Activated gamma-delta T cell treated with Interleukin-2 at 50 U/mL for 16 hours (primary cell): ENCODE data around the gene RAB31.

ENCODE experiments used
- DNase-seq: peaks from one replicate; pipeline ENCODE4 v3.0.0-alpha.2; 2020

The RAB31 gene

DNA sequence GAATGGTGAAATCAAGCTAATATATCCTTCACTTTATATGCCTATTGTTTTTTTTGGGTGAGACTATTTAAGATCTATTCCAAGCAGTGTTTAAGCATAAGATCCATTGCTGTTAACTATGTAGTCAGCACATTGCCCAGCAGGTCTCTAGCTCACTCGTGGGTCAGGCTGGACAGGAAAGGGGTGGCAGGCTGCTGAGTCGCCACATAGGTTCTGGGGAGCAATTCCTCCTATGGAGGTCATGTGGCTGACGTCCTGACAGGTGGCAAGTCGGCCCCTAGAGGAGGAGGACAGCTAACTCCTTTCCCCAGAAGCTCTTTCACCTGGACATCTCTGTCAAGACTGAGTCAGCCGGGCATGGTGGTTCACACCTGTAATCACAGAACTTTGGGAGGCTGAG is 13.9 kb upstream of the RAB31 start:
- no peak for DNase-seq

GRCh38 chr18:9694952-9695495 is 13.1 kb upstream of the RAB31 start:
- DNase-seq, result no peak

GRCh38 chr18:9695605-9696004 is 12.5 kb upstream of the RAB31 start:
- no peak for DNase-seq

GRCh38 chr18:9696112-9696511 is 12.0 kb upstream of the RAB31 start:
- DNase-seq, result no peak

GRCh38 chr18:9696701-9697100 is 11.4 kb upstream of the RAB31 start:
- no peak for DNase-seq

- no peak for DNase-seq
These were observed 11.0 kb upstream of the RAB31 start for GRCh38 chr18:9697121-9697520.

DNA sequence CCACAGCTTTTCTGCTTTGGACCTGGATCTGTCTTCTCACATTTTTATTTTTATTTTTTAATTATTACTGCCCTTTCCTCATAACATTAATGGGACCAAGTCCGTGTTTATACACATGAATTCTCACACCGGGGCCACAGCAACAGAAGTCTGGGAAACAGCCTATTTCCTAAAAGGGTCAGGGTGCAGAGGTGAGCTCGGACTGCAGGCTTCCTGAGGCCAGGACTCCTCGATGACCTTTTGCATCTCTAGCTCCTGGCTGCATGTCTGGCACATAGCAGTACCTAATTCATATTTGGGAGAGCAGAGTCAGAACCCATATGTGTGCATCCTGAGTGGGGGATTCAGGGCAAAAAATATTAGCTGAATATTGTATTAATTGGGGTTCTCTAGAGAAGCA is 9.6 kb upstream of the RAB31 start:
- no peak for DNase-seq

- no peak for DNase-seq
These were observed 7.8 kb upstream of the RAB31 start for GRCh38 chr18:9700261-9700796.

DNA sequence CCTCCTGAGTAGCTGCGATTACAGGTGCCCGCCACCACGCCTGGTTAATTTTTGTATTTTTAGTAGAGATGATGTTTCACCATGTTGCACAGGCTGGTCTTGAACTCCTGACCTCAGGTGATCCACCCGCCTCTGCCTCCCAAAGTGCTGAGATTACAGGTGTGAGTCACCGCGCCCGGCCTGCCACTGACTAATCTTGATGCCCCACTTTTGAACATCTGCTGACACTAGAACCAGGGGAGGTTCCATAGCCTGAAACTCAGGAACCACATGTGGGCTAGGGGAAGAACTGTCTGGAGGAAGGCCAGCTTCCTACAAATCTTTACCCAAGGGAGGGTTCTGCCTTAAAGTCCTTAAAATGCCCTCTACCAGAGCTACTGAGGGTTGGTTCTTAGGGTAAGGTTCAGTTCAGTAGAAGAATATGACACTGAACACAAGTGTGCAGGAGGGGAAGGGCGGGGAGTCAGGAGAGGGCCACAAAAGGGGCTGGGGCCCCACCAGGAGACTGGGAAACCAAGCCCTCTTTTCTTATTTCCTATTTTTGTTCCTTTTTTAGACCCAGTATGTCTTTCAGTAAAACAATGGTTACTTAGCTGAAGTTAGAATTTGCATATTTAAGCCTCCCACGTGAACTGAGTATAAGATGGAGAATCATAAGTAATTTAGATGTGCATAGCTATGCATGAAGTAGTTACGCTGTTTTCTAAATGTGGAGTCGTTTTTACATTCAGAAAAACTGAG is 6.3 kb upstream of the RAB31 start:
- no peak for DNase-seq

- no peak for DNase-seq
These were observed 3.6 kb upstream of the RAB31 start for GRCh38 chr18:9704233-9705118.

- DNase-seq, result no peak
These were observed 2.8 kb upstream of the RAB31 start for GRCh38 chr18:9705183-9705829.

- no peak for DNase-seq
These were observed 1.8 kb upstream of the RAB31 start for GRCh38 chr18:9706081-9706935.

DNA sequence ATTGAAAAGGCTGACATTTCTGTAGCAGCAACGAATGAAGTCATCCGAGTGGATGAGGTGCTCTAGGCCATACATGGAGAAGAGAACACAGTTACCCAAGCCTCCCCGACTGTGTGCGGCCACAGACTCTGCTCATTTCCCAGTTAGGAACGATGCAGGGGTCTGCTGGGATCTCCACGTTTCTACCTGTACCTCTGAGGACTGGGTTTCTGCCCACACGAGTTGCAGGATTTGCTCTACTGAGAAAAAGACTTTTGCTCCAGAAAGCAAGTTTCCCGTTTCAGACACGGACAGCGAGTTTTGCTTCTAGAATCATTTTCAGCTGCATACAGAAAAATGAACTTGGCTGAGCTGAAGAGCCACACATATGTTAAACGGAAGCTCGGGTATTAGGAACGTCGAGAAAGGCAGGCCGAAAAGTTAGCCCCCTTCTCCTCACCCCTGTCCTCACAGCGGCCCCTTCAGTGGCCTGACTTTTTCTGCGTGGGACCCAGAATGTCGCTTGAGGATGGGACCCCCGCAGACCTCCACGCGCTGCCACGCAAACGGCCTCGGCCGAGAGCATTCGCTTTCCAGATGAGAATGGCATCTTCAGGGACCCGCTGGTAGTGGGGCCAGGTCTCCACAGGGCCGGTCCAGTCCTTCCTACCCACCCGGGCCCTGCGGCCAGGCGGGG is 582 bp upstream of the RAB31 start:
- no peak for DNase-seq

- DNase-seq, result no peak
These were observed 568 bp downstream of the RAB31 start for GRCh38 chr18:9708434-9709303.

GRCh38 chr18:9709304-9709877 is 1.3 kb downstream of the RAB31 start:
- DNase-seq, result no peak

DNA sequence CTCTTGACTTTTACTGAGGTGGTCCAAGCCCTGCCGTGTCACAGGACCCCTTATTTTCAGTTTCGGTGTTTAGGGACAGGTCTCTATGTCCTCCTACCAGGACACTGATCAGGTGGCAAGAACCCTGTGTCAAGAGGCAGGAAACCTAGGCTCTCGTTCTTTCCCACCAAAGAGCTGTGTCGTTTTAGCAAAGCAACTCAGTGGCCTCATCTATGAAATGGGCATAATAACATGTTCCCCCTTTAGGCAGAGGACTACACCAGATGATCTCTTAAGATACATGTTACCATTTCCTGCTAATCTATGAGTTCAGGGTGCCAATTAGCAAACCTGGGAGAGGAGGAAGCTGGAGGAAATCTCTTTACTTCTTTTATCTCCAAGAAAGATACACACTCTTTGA is 1.9 kb downstream of the RAB31 start:
- DNase-seq, result no peak

- no peak for DNase-seq
These were observed 3.4 kb downstream of the RAB31 start for GRCh38 chr18:9711361-9712129.

DNA sequence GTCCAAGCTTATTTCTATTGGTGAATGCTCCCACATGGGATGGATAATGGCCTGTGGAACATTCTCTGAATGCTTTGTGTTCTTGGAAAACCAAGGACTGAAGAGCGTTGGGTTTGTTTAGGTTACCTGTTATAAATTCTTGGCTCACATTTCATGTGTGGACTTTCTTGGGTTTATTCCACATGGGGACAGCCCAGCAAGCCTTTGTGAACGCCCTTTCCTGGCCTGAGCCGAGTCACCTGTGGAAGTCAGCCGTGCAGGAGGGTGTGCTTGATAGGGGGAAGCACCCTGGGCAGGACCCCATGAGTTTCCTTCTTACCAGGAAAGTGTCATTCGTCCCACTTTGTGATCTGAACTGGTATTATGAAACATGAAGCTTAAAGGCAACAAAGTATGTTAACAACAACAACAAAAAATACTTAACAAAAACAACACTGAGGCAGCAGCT is 4.1 kb downstream of the RAB31 start:
- DNase-seq, result no peak

DNA sequence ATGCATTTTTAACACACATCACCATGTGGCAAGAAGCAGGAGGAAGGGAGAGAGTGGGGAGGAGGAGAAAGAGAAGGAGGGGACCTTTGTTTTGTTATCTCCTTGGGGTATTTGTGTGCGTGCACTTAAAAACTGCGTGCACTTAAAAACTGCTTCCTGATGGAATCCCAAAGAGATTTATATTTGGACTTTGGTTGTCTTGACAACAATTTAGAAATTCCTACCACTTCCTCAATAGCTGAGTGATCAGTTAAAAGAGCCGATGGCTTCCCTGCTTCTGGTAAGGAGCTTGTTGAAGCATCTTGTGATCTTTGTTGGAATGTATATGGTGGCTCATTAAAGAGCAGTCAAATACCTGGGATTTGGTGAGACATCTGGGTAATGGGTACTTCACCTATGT is 4.5 kb downstream of the RAB31 start:
- no peak for DNase-seq
